Measurements from ENCODE around the gene ETFBKMT. TPM values are rescaled to one million over a fixed set of nuclear protein-coding genes. Genes with fewer than 3 reads are reported as not detected.

ETFBKMT gene
- total RNA-seq, 1 donor from 2014 or later = 3.4 TPM

DNA sequence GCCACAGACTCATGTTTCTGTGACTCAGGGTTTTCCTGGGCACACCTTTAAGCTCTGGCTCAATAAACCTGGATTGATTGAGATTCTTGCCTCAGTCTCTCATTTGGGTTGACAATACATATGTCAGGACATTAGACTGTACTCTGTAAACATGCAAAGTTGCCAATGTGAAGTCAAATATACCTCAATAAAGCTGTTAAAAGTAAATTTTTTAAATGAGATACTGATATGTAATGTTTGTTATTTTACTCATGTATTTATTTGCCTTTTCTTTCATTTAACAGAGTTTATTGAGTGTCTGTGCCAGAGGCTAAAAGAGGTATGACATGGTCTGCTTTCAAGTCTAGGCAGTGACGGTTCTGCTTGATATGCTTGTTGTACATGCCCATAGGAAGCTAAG, 3.7 kb upstream of the ETFBKMT start:
- DNase-seq (ENCODE audit: low spot score) = no peak
- no peaks in the 10 kb centered on the region for H3K27me3 Mint-ChIP-seq (ENCODE audit: low read depth)
- no peaks in the 10 kb centered on the region for H3K36me3 Mint-ChIP-seq (ENCODE audit: low read depth)
- TF ChIP-seq, protein P1, sequence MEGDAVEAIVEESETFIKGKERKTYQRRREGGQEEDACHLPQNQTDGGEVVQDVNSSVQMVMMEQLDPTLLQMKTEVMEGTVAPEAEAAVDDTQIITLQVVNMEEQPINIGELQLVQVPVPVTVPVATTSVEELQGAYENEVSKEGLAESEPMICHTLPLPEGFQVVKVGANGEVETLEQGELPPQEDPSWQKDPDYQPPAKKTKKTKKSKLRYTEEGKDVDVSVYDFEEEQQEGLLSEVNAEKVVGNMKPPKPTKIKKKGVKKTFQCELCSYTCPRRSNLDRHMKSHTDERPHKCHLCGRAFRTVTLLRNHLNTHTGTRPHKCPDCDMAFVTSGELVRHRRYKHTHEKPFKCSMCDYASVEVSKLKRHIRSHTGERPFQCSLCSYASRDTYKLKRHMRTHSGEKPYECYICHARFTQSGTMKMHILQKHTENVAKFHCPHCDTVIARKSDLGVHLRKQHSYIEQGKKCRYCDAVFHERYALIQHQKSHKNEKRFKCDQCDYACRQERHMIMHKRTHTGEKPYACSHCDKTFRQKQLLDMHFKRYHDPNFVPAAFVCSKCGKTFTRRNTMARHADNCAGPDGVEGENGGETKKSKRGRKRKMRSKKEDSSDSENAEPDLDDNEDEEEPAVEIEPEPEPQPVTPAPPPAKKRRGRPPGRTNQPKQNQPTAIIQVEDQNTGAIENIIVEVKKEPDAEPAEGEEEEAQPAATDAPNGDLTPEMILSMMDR (IDR thresholded peaks at IDR 0.05) = no peak
- H3K4me1 Mint-ChIP-seq (ENCODE audit: low read depth) = peaks cover 14% of the 10 kb centered on the region
- H3K9me3 Mint-ChIP-seq (ENCODE audit: low read depth) = no peaks in the 10 kb centered on the region
- H3K4me3 Mint-ChIP-seq (ENCODE audit: unreplicated experiment) = no peak overlapping the region
- H3K27ac Mint-ChIP-seq (ENCODE audit: unreplicated experiment) = no peak overlapping the region

DNA sequence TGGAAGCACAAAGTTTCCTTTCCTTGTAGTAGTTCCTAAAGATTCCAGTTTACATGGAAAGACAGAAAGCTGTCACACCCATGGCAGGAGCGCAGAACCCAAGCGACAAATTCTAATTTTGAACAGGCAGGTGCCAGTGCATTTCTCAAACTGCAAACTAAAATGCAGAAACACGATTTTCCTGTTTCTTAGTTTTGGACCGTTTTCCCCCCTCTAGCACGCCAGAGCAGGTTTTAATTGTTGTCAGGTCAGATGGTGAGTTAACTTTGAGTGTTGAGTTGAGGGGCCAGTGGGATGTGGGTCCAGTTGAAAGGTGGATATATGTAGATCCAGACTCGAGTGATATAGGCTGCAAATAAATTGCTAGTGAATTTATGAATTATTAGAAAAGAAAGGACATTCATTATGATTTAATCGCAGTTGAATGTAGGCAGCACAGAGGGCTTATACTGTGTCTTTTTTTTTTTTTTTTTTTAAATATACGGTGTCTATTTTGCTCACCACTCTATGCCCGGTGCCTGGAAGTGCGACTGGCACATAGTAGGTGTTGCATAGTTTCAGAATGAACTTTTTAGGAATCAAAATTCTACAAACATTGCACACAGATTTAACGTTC, 909 bp upstream of the ETFBKMT start:
- Mint-ChIP-seq H3K27ac (ENCODE audit: unreplicated experiment) (peak overlapping the region; percentile 25), H3K36me3 (ENCODE audit: low read depth) (no peaks in the 10 kb centered on the region), H3K27me3 (ENCODE audit: low read depth) (no peaks in the 10 kb centered on the region), H3K4me3 (ENCODE audit: unreplicated experiment) (peak overlapping the region; percentile 91), H3K9me3 (ENCODE audit: low read depth) (no peaks in the 10 kb centered on the region), H3K4me1 (ENCODE audit: low read depth) (peaks cover 8% of the 10 kb centered on the region)
- no peak for DNase-seq (ENCODE audit: low spot score)
- TF ChIP-seq, protein P1 (IDR thresholded peaks at IDR 0.05) = no peak

DNA sequence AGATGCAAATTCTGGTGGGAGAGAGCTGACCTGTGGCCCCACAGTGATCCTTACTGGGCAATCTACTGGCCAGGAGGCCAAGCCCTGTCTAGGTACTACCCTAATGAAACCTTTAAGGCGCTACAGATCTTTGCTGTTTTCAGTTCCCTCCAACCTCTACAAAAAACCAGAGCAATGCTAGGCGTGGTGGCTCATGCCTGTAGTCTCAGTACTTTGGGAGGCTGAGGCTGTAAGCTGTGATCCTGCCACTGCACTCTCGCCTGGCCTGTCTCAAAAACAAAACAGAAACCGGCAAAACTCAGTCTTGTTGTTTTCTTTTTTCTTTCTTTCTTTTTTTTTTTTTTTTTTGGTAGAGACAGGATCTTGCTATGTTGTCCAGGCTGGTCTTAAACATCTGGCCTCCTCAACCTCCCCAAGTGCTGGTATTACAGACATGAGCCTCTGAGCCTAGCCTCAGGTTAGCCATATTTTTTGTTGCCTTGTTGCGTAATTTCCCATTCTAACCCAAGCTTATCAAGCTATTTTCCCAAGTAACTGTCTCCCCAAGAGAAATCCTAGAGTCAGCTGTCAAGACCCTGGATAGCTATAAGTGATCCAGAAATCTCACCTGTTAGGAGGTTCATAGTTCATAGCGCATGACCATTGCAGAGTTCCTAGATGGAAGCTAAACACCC, 2.8 kb downstream of the ETFBKMT start:
- H3K36me3 Mint-ChIP-seq (ENCODE audit: low read depth) = peaks cover 3% of the 10 kb centered on the region
- no peaks in the 10 kb centered on the region for H3K27me3 Mint-ChIP-seq (ENCODE audit: low read depth)
- H3K4me1 Mint-ChIP-seq (ENCODE audit: low read depth) = peaks cover 8% of the 10 kb centered on the region
- no peak for DNase-seq (ENCODE audit: low spot score)
- TF ChIP-seq, protein P1 (IDR thresholded peaks at IDR 0.05) = no peak
- no peak overlapping the region for H3K4me3 Mint-ChIP-seq (ENCODE audit: unreplicated experiment)
- peaks cover 9% of the 10 kb centered on the region for H3K9me3 Mint-ChIP-seq (ENCODE audit: low read depth)
- no peak overlapping the region for H3K27ac Mint-ChIP-seq (ENCODE audit: unreplicated experiment)

DNA sequence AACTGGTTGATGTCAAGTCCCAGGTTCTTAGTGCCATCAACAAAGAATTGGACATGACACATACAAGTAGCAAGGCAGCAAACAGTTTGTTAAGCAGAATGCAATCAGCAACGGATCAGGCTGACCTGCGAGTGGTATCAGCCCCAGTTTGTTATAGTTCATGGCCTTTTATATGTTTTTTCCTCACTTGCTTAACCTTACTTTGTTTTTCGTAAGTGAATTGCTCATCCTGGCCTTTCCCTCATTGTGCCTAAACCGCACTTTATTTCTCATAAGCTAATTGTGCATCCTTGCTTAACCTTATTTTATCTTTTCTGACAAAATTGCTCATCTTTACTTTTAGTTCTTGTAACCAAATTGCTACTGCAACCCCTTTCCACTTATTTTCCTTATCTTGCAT, 4.1 kb downstream of the ETFBKMT start:
- TF ChIP-seq, protein P1 (IDR thresholded peaks at IDR 0.05) = no peak
- H3K27me3 Mint-ChIP-seq (ENCODE audit: low read depth) = no peaks in the 10 kb centered on the region
- H3K27ac Mint-ChIP-seq (ENCODE audit: unreplicated experiment) = no peak overlapping the region
- peaks cover 8% of the 10 kb centered on the region for H3K4me1 Mint-ChIP-seq (ENCODE audit: low read depth)
- H3K9me3 Mint-ChIP-seq (ENCODE audit: low read depth) = peaks cover 9% of the 10 kb centered on the region
- no peak for DNase-seq (ENCODE audit: low spot score)
- no peak overlapping the region for H3K4me3 Mint-ChIP-seq (ENCODE audit: unreplicated experiment)
- peaks cover 4% of the 10 kb centered on the region for H3K36me3 Mint-ChIP-seq (ENCODE audit: low read depth)

DNA sequence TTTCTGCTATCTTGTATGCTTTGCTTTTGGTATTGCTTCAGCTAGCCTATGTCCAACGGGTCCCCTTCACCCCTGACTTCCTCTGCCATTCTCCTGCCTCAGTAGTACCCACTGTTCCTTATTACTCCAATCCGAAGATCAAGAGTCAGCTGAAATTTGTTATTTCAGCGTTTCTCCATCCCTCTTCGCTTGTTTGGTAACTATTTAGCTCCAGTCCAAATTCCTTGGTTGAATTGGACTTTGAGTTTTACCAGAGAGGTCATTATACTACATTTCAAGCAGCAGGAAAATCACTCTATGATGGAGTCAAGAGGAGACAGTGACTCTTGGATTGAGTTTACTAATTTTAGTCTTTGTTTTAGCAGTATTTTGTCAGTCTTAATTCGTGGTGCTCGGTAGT, 4.5 kb downstream of the ETFBKMT start:
- H3K9me3 Mint-ChIP-seq (ENCODE audit: low read depth) = peaks cover 13% of the 10 kb centered on the region
- H3K4me1 Mint-ChIP-seq (ENCODE audit: low read depth) = peaks cover 6% of the 10 kb centered on the region
- DNase-seq (ENCODE audit: low spot score) = no peak
- H3K36me3 Mint-ChIP-seq (ENCODE audit: low read depth) = peaks cover 8% of the 10 kb centered on the region
- H3K27ac Mint-ChIP-seq (ENCODE audit: unreplicated experiment) = no peak overlapping the region
- TF ChIP-seq, protein P1 (IDR thresholded peaks at IDR 0.05) = no peak
- no peak overlapping the region for H3K4me3 Mint-ChIP-seq (ENCODE audit: unreplicated experiment)
- H3K27me3 Mint-ChIP-seq (ENCODE audit: low read depth) = no peaks in the 10 kb centered on the region
